HCT116 (cell line): ENCODE data around the gene CLN5.

Experiments used
- ATF3 ChIP-seq: IDR thresholded peaks from 2 replicates; pipeline ENCODE4 v1.6.1; 2012
- EZH2 ChIP-seq: fragments of 200-600 bp; sonication (generic); IDR thresholded peaks from 2 replicates; pipeline ENCODE4 v1.6.1; 2017; ENCODE audit warnings: antibody characterized with exemption, mixed run types
- JUND ChIP-seq: IDR thresholded peaks from 2 replicates; pipeline ENCODE4 v1.6.1; 2012
- POLR2AphosphoS5 ChIP-seq: IDR thresholded peaks from 2 replicates; pipeline ENCODE4 v1.6.1; 2011; ENCODE audit warnings: mild to moderate bottlenecking, low read depth, low read length, moderate library complexity
- SIN3A ChIP-seq: IDR thresholded peaks from 2 replicates; pipeline ENCODE4 v1.6.1; 2012; ENCODE audit warnings: low read depth
- SRF ChIP-seq: IDR thresholded peaks from 2 replicates; pipeline ENCODE4 v1.6.1; 2012; ENCODE audit warnings: low read depth
- TCF7L2 ChIP-seq: IDR thresholded peaks from 2 replicates; pipeline ENCODE4 v1.7.0; 2011; ENCODE audit warnings: borderline replicate concordance, inconsistent platforms; ENCODE audit not compliant: insufficient read depth, insufficient read length; ENCODE audit errors: extremely low read depth
- TF ChIP-seq, protein P1 (sequence below), 3 experiments: fragments of 200-600 bp in 1 of 3; sonication (generic) in 1 of 3; IDR thresholded peaks in 2 of 3; conservative IDR thresholded peaks in 1 of 3; 2 replicates each; pipeline ENCODE4 v1.5.1; 2012 to 2017; ENCODE audit warnings: low read depth in 2 of 3, low read length in 2 of 3, antibody characterized with exemption in 1 of 3, borderline replicate concordance in 1 of 3, control low read depth in 1 of 3, mild to moderate bottlenecking in 1 of 3, mixed read lengths in 1 of 3, mixed run types in 1 of 3, moderate library complexity in 1 of 3; ENCODE audit not compliant: insufficient read depth in 1 of 3

GRCh38 chr13:76991432-76991795 is 467 bp upstream of the CLN5 start:
- no peak for TF ChIP-seq SIN3A
- TF ChIP-seq, protein P1, sequence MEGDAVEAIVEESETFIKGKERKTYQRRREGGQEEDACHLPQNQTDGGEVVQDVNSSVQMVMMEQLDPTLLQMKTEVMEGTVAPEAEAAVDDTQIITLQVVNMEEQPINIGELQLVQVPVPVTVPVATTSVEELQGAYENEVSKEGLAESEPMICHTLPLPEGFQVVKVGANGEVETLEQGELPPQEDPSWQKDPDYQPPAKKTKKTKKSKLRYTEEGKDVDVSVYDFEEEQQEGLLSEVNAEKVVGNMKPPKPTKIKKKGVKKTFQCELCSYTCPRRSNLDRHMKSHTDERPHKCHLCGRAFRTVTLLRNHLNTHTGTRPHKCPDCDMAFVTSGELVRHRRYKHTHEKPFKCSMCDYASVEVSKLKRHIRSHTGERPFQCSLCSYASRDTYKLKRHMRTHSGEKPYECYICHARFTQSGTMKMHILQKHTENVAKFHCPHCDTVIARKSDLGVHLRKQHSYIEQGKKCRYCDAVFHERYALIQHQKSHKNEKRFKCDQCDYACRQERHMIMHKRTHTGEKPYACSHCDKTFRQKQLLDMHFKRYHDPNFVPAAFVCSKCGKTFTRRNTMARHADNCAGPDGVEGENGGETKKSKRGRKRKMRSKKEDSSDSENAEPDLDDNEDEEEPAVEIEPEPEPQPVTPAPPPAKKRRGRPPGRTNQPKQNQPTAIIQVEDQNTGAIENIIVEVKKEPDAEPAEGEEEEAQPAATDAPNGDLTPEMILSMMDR (IDR thresholded peaks at IDR 0.05 in 2 of 3, conservative IDR thresholded peaks at IDR 0.05 in 1 of 3; ENCODE audit: borderline replicate concordance in 1 of 3, insufficient read depth in 1 of 3, low read depth in 2 of 3, low read length in 2 of 3): no peak
- no peak for TF ChIP-seq JUND
- TF ChIP-seq ATF3: no peak
- TF ChIP-seq EZH2: no peak
- no peak for TF ChIP-seq SRF
- TF ChIP-seq TCF7L2: no peak
- no peak for TF ChIP-seq POLR2AphosphoS5
